CD4-positive, alpha-beta T cell treated with Interleukin-4 for 1 hour (primary cell): Measurements from ENCODE around the gene PF4V1.

Experiments used
- DNase-seq, 2 donors: peaks; one replicate each; pipeline ENCODE4 v3.0.0-alpha.2; 2020 to 2022

Gene PF4V1, protein sequence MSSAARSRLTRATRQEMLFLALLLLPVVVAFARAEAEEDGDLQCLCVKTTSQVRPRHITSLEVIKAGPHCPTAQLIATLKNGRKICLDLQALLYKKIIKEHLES

DNA sequence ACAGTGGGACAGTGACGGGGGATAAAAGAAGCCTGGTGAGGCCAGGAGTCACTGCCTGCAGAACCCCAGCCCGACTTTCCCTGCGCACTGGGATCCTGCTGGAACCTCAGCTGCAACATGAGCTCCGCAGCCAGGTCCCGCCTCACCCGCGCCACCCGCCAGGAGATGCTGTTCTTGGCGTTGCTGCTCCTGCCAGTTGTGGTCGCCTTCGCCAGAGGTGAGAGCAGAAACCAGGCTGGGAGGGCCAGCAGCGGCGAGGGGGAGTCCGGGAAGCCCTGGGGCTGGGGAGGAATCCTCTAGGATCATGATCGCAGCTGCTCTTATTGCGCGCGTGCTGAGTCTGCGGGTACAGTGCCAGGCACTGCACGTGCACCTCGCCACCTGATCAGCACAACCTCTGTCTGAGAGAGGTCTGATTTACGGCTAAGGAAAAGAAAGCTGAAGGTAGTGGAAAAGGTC is at the start of gene PF4V1:
TSS of gene PF4V1 (plus strand) at position 51 of the 459 bp plus-strand sequence. CDS start at position 118, 67 bp downstream.
- no peak for DNase-seq

DNA sequence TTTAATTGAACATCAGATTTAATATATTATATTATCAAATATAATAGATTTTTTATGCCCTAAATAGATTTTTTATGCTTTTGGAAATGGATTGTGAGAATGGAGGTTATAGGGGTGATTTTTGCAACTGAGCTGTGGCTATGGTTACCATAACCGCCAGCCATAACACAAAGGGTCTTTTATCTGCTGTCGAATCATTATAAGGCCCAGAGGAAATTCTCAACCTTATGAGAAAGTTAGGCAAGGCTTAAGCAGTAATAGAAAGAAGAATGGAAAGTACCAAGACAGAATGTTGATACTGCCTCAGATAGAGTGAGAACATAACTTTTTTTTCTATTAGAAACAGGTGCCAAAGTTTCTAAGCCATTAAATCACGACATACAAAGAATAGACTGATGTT is 42.9 kb upstream of the PF4V1 start:
- DNase-seq: no peak

DNA sequence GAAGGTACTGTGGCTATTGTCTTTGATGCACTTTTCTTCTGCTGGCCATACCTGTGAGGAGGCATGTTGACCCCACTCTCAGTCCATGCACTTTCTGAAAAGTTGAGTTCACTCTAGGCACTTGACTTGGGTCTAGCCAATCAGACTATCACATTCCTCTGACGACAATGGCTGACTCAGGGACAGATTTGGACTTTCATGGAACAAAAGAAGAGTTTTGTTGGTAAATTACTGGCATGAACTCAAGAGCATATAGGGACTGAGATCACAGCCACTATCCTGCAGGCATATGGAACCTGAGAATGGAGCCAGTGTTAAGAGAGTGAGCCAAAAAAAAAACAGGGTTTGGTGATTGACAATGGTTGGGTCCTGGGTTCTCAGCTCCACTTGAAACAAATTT is 41.3 kb upstream of the PF4V1 start:
- DNase-seq: no peak

DNA sequence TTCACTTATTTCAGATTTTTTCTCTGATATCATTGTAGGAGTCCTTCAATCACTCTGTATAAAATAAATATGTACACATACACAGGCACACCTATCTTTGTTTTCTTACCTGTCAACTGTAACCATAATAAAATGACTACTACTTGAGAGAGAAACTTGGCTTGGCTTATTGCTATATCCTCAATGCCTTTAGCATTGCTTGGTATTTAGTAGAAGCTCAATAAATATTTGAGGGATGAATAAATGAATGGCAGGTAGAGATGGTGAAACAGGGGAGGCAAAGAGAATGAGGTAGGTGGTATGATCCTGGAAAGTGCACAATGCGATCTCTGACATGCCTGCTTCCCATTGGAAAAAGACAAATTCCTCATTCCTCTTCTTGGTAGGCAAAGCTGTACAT is 38.4 kb upstream of the PF4V1 start:
- DNase-seq: no peak

DNA sequence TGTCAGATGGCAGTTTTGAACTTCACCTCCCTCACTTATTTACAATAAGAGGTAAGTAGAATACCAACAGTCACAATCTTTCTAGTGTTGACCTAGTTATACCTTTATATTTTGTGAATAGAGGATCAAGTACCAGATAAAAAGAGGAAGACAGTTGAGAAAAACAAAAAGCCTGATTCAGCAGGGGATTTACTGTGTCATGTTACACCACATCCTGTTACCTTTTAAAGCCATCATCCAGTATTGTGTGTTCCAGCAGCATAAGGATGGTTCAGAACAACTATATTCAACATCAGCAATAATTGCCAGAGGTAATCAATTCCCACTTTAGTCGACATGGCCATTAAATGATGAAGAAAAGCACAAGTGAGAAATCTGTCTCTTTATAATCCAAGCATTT is 38.0 kb upstream of the PF4V1 start:
- DNase-seq: no peak

DNA sequence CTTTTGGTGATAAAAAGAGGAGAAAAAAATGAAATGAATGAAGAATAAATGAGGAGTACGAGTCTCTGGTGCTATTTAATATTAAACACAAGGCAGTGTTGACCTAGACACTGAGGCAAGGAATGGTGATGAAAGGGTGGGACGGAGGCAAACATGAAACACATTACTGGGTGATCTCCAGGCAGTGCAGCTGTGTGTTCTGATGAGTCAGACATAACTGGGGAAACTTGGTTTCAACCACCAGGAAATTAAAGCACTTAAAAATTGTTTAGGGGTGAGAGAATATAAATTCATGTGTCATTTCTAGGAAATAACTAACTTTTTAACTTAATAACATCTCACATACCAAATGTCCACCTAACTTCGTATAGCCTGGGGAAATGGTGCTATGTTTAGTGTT is 36.3 kb upstream of the PF4V1 start:
- DNase-seq: no peak

DNA sequence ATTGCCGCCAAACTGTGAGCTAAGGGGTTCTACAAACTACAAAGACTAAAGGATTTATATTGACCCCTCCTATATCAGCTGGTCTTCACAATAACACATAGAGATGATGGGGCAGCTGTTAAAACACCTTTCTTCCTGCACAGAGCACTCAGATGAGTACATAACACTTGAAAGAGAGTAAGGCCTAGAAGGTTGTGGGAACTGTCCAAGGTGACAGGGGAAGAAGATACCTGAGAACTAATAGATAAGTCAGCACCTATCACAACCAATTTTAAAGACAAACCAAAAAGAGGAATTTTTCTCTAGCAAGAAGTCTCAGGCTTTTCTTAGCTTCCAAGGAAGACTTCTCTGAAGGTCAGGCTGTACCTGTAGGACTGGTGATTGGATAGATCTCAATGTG is 35.8 kb upstream of the PF4V1 start:
- no peak for DNase-seq

DNA sequence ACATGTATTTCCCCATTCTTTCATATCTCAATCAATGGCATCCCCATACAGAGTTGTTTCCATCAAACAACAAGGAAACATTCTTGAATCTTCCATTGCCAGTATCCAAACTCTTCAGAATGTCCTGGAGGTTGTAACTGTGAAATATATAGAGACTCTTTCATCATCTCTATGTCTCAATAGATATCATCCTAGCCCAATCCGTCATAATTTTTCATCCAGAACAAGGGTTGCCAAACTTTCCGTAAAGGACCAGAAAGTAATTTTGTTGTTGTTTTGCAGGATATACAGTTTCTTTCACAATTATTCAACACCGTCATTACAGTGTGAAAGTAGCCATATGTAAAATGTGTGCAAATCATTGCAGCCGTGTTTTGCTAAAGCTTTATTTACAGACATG is 31.8 kb upstream of the PF4V1 start:
- DNase-seq: no peak

DNA sequence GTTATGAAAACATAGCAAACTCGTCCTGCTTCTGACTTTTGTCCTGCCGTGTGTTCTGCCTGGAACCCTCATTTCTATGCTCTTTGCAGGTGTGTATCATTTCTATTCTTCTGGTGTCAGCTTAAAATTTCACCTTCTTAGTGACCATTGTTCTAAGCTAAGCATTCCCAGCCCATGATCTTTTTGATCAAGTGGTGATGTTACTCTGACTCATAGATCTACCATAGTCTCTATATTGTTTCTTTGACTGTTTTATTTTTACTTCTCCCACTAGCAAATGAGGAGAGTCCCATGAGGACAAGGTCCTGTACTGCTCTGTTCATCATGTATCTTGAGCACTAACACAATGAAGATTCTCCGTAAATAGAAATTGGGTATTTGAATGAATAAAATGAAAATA is 30.7 kb upstream of the PF4V1 start:
- no peak for DNase-seq

DNA sequence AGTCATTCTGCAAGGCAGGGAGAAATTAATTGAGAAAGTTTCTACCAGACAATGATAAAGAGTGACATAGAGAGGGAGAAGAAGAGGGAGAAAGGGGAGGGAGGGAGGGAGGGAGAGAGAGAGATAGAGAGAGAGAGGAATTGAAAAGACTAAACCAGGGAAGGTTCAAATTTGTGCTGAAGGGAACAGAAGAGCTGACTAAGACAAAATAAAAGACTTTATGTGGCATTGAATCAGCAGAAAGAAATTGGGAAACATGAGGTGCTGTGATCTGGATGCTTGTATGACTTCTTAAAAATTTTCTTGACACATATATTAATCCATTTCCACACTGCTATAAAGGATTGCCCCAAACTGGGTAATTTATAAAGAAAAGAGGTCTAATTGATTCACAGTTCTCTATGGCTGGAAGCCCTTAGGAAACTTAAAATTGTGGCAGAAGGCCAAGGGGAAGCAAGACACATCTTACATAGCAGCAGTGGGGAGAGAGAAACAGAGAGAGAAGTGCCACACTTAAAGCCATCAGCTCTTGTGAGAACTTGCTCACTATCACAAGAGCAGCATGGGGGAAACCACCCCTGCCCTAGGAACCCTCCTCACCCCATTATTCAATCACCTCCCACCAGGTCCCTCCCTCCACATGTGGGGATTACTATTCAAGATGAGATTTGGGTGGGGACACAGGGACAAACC is 30.1 kb upstream of the PF4V1 start:
- DNase-seq: no peak

DNA sequence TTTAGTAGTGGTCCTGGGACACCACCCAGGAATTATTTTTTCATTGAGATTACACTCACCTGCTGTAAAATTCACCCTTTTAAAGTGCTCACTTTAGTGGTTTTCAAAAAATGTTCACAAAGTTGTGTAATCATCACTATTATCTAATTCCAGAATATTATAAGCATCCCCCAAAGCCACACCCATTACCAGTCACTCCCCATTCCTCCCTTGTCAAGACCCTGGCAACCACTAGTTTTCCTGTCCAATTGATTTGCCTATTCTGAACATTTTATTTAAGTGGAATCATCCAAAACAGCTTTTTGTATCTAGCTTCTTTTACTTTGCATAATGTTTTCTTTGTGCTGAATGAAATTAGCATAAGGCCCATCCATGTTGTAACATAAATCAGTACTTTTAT is 29.3 kb upstream of the PF4V1 start:
- DNase-seq: no peak

DNA sequence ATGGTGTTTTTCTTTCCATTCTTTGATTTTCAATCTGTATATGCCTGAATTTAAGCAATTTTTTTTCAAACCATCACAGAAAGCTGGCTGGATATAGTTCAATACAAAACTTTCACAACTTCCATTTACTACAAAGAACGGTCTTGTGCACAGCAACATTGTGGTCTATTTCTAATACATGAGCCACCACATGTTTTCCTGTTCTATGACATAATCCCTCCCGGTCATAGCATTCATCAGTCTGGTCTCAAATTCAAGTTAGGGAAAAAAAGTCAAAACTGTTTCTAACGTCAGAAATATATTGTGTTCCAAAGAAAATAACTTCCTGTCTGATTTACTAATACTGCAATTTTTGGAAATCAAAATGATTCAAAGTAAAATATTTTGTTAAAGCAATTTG is 24.1 kb upstream of the PF4V1 start:
- DNase-seq: no peak

DNA sequence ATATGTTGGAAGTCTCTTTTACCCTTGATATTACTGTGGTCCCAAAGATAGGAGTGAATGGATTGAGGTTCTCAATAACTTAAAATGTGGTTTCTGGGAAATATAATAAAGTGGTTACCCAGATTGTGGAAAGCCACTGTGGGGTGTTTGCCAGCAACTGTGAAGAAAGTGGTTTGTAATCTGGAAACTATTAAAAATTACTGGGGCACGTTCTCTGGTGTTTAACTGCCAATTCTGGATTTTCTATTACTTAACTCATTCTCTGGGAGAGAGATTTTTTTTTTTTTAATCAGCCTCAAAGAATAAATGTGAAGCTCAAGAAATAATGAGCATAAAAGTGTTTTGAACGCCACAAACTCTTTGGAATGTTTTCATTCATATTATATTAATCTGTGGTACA is 21.5 kb upstream of the PF4V1 start:
- no peak for DNase-seq

DNA sequence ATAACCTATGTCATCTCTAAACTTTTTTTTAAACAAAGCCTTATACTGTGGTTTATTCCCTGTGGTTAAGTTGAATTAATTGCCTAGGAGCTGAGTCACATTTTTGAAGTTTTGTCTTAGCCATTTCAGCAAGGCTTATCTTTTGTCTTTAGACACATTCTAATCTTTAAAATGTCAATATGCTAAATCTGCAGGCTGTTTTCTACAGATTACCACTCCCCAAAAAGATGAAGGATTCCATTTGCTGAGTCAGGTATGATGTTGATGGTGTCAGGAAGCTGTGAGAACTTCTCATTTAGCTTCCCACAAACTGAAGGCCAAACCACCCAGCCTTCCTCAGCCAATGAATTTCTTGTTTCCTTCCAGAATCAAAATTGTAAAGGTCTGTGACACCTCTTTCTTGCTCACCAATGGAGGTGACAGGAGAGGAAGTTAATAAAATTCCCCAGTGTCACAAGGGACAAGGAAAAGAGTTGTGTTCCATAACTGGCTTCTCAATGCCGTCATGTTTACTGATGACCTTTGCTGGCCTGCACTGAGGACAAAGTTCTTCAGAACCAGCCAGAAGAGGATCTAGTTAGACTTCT is 20.4 kb upstream of the PF4V1 start:
- no peak for DNase-seq

DNA sequence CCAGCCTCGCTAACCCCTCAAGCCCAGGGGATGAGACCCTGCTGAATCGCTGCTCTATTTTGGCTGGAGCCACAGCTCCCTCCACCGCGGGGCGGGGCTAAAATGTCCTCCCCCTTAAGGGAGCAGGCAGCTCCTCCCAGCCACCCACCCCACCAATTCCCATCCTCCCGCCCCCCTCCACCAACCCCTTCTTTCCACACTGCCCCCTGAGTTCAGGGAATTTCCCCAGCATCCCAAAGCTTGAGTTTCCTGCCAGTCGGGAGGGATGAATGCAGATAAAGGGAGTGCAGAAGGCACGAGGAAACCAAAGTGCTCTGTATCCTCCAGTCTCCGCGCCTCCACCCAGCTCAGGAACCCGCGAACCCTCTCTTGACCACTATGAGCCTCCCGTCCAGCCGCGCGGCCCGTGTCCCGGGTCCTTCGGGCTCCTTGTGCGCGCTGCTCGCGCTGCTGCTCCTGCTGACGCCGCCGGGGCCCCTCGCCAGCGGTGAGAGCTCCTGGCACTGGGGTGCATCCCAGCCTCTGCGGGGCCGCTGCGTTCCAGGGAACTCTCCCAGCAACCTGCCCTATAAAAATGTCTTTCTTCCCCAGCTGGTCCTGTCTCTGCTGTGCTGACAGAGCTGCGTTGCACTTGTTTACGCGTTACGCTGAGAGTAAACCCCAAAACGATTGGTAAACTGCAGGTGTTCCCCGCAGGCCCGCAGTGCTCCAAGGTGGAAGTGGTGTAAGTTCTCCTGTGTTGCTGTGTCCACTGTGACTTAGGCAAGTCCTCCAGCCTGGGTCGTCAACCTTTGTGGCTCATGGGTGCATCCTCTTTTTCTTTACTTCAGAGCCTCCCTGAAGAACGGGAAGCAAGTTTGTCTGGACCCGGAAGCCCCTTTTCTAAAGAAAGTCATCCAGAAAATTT is 16.5 kb upstream of the PF4V1 start, which contains the start of gene CXCL6:
TSS of gene CXCL6 (plus strand) at position 306 of the 907 bp plus-strand sequence. CDS start at position 379, 73 bp downstream.
- peak in 1 of 2 donors; percentile 17 for DNase-seq

DNA sequence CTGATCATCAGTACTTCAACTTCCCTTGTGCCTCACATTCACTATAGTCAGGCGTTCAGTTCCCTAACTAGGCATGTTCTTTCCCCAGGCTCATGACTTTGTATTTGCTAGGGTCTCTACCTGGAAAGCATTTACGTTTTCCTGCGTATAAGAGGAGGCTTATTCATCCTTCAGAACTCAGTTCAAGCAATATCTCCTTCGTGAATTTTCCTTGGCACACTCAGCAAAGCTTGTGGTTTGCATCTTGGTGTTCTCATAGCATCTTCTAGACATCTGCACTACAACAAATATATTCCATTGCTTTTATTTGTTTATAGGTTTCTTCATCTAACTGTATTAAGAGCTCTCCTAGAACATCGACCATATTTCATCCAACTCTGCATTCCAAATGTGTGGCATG is 14.0 kb upstream of the PF4V1 start:
- no peak for DNase-seq

DNA sequence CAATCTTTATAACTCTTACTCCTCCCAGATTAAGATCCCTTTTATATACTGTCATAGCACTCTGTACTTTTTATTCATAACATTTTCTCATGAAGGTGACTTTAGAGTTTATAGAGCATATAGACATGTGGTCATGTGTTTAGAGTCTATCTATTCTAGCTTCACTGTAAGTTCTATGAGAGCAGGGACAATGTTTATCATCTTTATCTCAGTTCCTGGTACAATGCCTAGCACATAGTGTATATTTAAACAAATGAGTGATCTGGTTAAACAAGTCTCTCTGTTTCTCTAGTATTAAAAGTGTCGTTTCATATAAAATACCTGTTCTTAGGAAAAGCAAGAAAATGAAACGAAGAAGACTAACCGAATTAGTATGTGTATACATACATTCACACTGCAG is 13.4 kb upstream of the PF4V1 start:
- DNase-seq: no peak

DNA sequence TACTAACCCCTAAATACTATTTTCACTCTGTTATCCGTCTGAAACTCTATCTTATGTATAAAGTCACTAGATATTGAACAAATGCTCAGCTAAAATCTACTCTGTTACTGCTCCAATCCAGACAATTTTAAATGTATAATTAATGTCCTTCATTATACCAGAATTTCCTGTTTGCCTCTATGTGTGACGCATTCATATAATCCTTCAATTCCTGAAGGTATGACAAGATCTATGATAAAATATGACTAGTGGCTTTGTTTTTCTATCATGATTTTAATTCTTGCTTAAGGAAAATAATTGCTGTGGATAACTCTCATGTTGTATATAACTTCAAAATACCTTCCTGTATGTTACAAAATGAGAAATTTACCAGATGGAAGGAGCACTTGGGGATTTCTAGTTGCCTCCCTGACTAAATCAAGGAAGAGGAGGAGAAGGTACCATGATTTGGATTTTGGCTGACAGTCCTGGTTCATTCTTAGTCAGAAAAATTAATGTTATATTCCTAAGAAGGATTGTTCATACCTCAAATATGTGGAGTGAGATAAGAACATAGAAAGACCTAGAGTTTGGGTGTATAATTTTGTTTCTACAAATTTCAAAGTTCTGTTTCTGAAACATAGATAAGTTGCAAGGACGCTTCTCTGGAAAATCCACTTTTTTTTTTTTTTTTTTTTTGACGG is 11.7 kb upstream of the PF4V1 start:
- DNase-seq: no peak

DNA sequence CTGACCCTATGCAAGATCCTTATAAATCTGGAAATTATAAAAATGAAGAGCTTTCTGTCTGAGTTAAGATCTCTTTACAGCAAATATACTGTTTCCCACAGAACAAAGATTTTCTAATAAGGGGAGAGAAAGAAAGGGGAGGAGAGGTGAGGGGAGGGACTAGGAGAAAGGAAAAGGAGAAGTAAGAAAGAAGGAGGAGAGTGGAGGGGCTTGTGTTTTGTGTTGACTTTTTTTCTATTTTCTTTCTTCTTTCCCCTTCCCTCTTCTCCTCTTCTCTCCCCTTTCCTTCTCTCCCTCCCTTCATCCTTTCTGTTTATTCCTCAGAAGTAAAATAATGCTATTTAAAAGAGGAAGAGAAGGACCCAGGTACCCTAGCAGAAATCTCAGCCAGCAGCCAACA is 10.4 kb upstream of the PF4V1 start:
- no peak for DNase-seq

DNA sequence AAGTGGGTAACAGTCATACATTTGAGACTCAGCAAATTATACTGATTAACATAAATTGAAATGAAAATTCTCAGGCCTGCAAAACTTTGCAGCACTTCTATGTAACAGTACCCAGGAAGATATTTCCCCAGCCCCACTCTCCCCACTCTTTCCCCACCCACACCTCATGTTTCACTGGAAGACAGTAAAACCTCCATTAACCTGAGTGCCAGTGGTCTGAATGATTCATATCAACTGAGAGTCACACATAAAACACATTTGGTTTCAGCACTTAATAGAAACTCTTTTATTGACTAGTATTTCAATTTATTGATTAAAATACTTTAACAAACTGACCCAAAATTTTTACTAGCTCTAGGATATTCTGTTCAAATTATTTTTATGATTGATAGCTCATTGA is 9.7 kb upstream of the PF4V1 start:
- DNase-seq: no peak

DNA sequence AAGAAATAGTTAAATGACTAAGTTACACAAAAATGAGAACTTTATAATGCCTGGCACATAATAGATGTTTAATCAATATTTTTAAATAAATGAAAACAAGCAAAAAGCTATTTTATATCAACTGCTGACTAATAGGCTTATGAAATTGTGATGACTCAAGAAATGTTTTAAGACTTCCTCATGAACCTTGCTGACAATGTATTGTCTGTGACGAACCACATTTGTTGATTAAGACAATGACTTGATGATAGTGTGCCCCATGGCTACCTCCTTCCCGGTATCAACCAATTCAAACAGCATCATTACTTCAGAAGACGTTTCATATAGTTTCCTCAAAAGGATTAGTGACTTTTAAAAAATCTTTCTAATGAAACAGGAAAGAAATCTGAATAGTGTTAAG is 8.8 kb upstream of the PF4V1 start:
- no peak for DNase-seq

DNA sequence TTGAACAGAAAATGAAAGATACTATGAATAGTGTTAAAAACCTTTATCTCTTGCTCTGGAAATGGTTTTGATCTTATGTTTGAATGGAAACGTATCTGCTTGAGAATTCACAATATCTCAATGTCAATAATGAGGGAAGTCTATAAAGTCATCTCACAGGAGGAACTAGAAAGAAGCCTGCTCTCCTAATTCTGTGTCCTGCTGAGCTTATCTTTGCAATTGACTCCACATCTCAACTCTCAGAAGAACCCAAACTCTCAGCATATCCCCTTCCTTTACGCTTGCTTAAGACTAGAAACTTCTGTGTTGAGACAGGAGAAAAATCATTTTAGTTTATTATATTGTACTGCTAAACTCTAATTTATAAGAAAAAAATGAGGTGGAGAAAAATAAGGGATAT is 8.3 kb upstream of the PF4V1 start:
- no peak for DNase-seq
